ENCODE data around the gene PWP2.
"Not testable (repeated sequence)": the region's sequence is repeated elsewhere in the genome, so short reads cannot be mapped to it uniquely, and the experiment has no call there.

PWP2 gene

GRCh38 chr21:44089001-44089911 is 17.9 kb upstream of the PWP2 start:
- H2BK120ac ChIP-seq (ENCODE audit: low read depth, low read length): no peak overlapping the region
- no peak overlapping the region for H2BK15ac ChIP-seq (replicated peaks; ENCODE audit: low read depth)
- H3K4me1 ChIP-seq (ENCODE audit: control insufficient read depth, low read depth, low read length): no peaks in the 10 kb centered on the region
- no peak overlapping the region for H3K9ac ChIP-seq (ENCODE audit: low read length)
- H3K18ac ChIP-seq (ENCODE audit: low read length): no peak overlapping the region
- no peak overlapping the region for H3K56ac ChIP-seq (ENCODE audit: low read length)
- no peak overlapping the region for H4K8ac ChIP-seq (ENCODE audit: low read depth, low read length)
- H3K79me1 ChIP-seq (ENCODE audit: low read length): no peaks in the 10 kb centered on the region
- H2AK5ac ChIP-seq (ENCODE audit: low read length): no peak overlapping the region
- H3K79me2 ChIP-seq (ENCODE audit: control insufficient read depth, insufficient read depth, low read length): no peaks in the 10 kb centered on the region
- H3K4me2 ChIP-seq (ENCODE audit: low read length): no peak overlapping the region
- no CpG with 5 or more reads among the region's 30 CpGs for WGBS (ENCODE audit: extremely low coverage, insufficient coverage, low lambda C conversion rate)
- no peak overlapping the region for H4K5ac ChIP-seq (ENCODE audit: low read length)
- H3K23ac ChIP-seq (ENCODE audit: low read length): no peak overlapping the region
- H2BK5ac ChIP-seq (ENCODE audit: low read length): no peak overlapping the region
- H3K27me3 ChIP-seq (ENCODE audit: insufficient read depth, low read length, poor library complexity): no peaks in the 10 kb centered on the region
- H3K27ac ChIP-seq (ENCODE audit: low read depth, low read length): no peak overlapping the region
- H3K4ac ChIP-seq (ENCODE audit: low read depth, low read length): no peak overlapping the region
- DNase-seq: no peak
- no peak overlapping the region for H3K4me3 ChIP-seq (ENCODE audit: low read length)
- peaks cover 8% of the 10 kb centered on the region for H3K36me3 ChIP-seq (ENCODE audit: control insufficient read depth, insufficient read depth, low read length)

GRCh38 chr21:44090325-44090724 is 16.9 kb upstream of the PWP2 start:
- Histone ChIP-seq H3K27ac (ENCODE audit: low read depth, low read length) (no peak overlapping the region), H3K4me1 (ENCODE audit: control insufficient read depth, low read depth, low read length) (no peaks in the 10 kb centered on the region), H3K79me1 (ENCODE audit: low read length) (no peaks in the 10 kb centered on the region), H3K18ac (ENCODE audit: low read length) (no peak overlapping the region), H2BK15ac (replicated peaks; ENCODE audit: low read depth) (no peak overlapping the region), H3K56ac (ENCODE audit: low read length) (no peak overlapping the region), H2AK5ac (ENCODE audit: low read length) (no peak overlapping the region), H3K9ac (ENCODE audit: low read length) (no peak overlapping the region), H2BK120ac (ENCODE audit: low read depth, low read length) (no peak overlapping the region), H3K79me2 (ENCODE audit: control insufficient read depth, insufficient read depth, low read length) (no peaks in the 10 kb centered on the region), H3K4ac (ENCODE audit: low read depth, low read length) (no peak overlapping the region), H3K4me2 (ENCODE audit: low read length) (no peak overlapping the region), H4K5ac (ENCODE audit: low read length) (no peak overlapping the region), H3K4me3 (ENCODE audit: low read length) (no peak overlapping the region), H2BK5ac (ENCODE audit: low read length) (no peak overlapping the region), H4K8ac (ENCODE audit: low read depth, low read length) (no peak overlapping the region), H3K23ac (ENCODE audit: low read length) (no peak overlapping the region), H3K36me3 (ENCODE audit: control insufficient read depth, insufficient read depth, low read length) (peaks cover 8% of the 10 kb centered on the region), H3K27me3 (ENCODE audit: insufficient read depth, low read length, poor library complexity) (no peaks in the 10 kb centered on the region)
- no peak for DNase-seq
- no CpG with 5 or more reads among the region's 8 CpGs for WGBS (ENCODE audit: extremely low coverage, insufficient coverage, low lambda C conversion rate)

- Histone ChIP-seq H2BK5ac (ENCODE audit: low read length) (no peak overlapping the region), H3K79me2 (ENCODE audit: control insufficient read depth, insufficient read depth, low read length) (no peaks in the 10 kb centered on the region), H4K5ac (ENCODE audit: low read length) (no peak overlapping the region), H3K23ac (ENCODE audit: low read length) (no peak overlapping the region), H3K4me2 (ENCODE audit: low read length) (no peak overlapping the region), H3K18ac (ENCODE audit: low read length) (no peak overlapping the region), H3K27ac (ENCODE audit: low read depth, low read length) (no peak overlapping the region), H3K36me3 (ENCODE audit: control insufficient read depth, insufficient read depth, low read length) (peaks cover 4% of the 10 kb centered on the region), H2BK15ac (replicated peaks; ENCODE audit: low read depth) (no peak overlapping the region), H2BK120ac (ENCODE audit: low read depth, low read length) (no peak overlapping the region), H3K4me1 (ENCODE audit: control insufficient read depth, low read depth, low read length) (no peaks in the 10 kb centered on the region), H3K4ac (ENCODE audit: low read depth, low read length) (no peak overlapping the region), H3K79me1 (ENCODE audit: low read length) (no peaks in the 10 kb centered on the region), H4K8ac (ENCODE audit: low read depth, low read length) (no peak overlapping the region), H3K9ac (ENCODE audit: low read length) (no peak overlapping the region), H3K4me3 (ENCODE audit: low read length) (no peak overlapping the region), H3K27me3 (ENCODE audit: insufficient read depth, low read length, poor library complexity) (no peaks in the 10 kb centered on the region), H2AK5ac (ENCODE audit: low read length) (no peak overlapping the region), H3K56ac (ENCODE audit: low read length) (no peak overlapping the region)
- WGBS (ENCODE audit: extremely low coverage, insufficient coverage, low lambda C conversion rate): no CpG with 5 or more reads among the region's 9 CpGs
- no peak for DNase-seq
Measured at GRCh38 chr21:44092211-44092610, 15.0 kb upstream of the PWP2 start.

- WGBS (ENCODE audit: extremely low coverage, insufficient coverage, low lambda C conversion rate): no CpG with 5 or more reads among the region's 9 CpGs
- H3K4me3 ChIP-seq (ENCODE audit: low read length): no peak overlapping the region
Measured at GRCh38 chr21:44093761-44094160, 13.4 kb upstream of the PWP2 start.

DNA sequence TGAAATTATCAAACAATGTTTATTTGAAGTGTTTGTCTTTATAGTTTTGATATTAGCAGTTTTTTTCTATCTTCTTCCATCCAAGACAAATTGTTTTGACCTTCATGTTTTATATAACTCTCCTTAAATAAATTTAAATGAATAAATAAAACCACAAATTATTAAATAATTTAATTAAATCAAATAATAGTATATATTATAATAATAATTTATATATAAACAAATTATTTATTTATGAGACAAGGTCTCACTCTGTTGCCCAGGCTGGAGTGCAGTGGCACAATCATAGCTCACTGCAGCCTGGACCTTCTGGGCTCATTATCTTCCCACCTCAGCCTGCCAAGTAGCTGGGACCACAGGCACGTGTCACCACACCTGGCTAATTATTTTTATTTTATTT is 12.4 kb upstream of the PWP2 start:
- Histone ChIP-seq H3K4me1 (ENCODE audit: control insufficient read depth, low read depth, low read length) (no peaks in the 10 kb centered on the region), H2BK120ac (ENCODE audit: low read depth, low read length) (no peak overlapping the region), H2BK15ac (replicated peaks; ENCODE audit: low read depth) (no peak overlapping the region), H3K36me3 (ENCODE audit: control insufficient read depth, insufficient read depth, low read length) (peaks cover 4% of the 10 kb centered on the region), H3K9ac (ENCODE audit: low read length) (no peak overlapping the region), H2BK5ac (ENCODE audit: low read length) (no peak overlapping the region), H3K79me1 (ENCODE audit: low read length) (no peaks in the 10 kb centered on the region), H2AK5ac (ENCODE audit: low read length) (no peak overlapping the region), H3K79me2 (ENCODE audit: control insufficient read depth, insufficient read depth, low read length) (no peaks in the 10 kb centered on the region), H3K27ac (ENCODE audit: low read depth, low read length) (no peak overlapping the region), H3K27me3 (ENCODE audit: insufficient read depth, low read length, poor library complexity) (no peaks in the 10 kb centered on the region), H4K5ac (ENCODE audit: low read length) (no peak overlapping the region), H4K8ac (ENCODE audit: low read depth, low read length) (no peak overlapping the region), H3K4me2 (ENCODE audit: low read length) (no peak overlapping the region), H3K4me3 (ENCODE audit: low read length) (no peak overlapping the region), H3K4ac (ENCODE audit: low read depth, low read length) (no peak overlapping the region), H3K56ac (ENCODE audit: low read length) (no peak overlapping the region), H3K23ac (ENCODE audit: low read length) (no peak overlapping the region), H3K18ac (ENCODE audit: low read length) (no peak overlapping the region)
- no peak for DNase-seq
- WGBS (ENCODE audit: extremely low coverage, insufficient coverage, low lambda C conversion rate): no CpG with 5 or more reads among the region's 1 CpG

More at GRCh38 chr21:44093761-44094160, 13.4 kb upstream of the PWP2 start:
- no peak overlapping the region for H4K8ac ChIP-seq (ENCODE audit: low read depth, low read length)
- H3K79me1 ChIP-seq (ENCODE audit: low read length): no peaks in the 10 kb centered on the region
- no peak overlapping the region for H3K4ac ChIP-seq (ENCODE audit: low read depth, low read length)
- no peak overlapping the region for H2BK15ac ChIP-seq (replicated peaks; ENCODE audit: low read depth)
- H3K4me1 ChIP-seq (ENCODE audit: control insufficient read depth, low read depth, low read length): no peaks in the 10 kb centered on the region
- H3K79me2 ChIP-seq (ENCODE audit: control insufficient read depth, insufficient read depth, low read length): no peaks in the 10 kb centered on the region
- H4K5ac ChIP-seq (ENCODE audit: low read length): no peak overlapping the region
- H3K9ac ChIP-seq (ENCODE audit: low read length): no peak overlapping the region
- no peak overlapping the region for H3K23ac ChIP-seq (ENCODE audit: low read length)
- H3K18ac ChIP-seq (ENCODE audit: low read length): no peak overlapping the region
- peaks cover 4% of the 10 kb centered on the region for H3K36me3 ChIP-seq (ENCODE audit: control insufficient read depth, insufficient read depth, low read length)
- H2BK5ac ChIP-seq (ENCODE audit: low read length): no peak overlapping the region
- DNase-seq: no peak
- no peak overlapping the region for H2BK120ac ChIP-seq (ENCODE audit: low read depth, low read length)
- no peaks in the 10 kb centered on the region for H3K27me3 ChIP-seq (ENCODE audit: insufficient read depth, low read length, poor library complexity)
- no peak overlapping the region for H3K27ac ChIP-seq (ENCODE audit: low read depth, low read length)
- H3K56ac ChIP-seq (ENCODE audit: low read length): no peak overlapping the region
- no peak overlapping the region for H3K4me2 ChIP-seq (ENCODE audit: low read length)
- H2AK5ac ChIP-seq (ENCODE audit: low read length): no peak overlapping the region

DNA sequence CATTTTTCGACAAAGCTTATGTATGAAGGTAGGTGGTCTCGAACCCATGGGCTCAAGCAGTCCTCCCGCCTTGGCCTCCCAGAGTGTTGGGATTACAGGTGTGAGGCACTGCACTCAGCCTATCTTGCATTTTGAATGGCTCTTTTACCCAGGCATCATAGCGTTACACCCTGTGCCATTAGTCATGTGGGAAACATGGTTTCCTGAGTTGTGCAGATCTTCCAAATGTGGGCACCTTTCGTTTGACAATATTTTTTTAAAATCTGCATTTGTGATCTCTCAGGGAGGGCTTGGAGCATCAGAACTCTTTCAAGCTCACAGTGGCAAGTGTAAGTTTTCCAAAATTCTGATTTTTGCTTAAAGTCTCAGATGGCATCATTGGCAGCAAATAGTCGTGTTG is 8.7 kb upstream of the PWP2 start:
- H2AK5ac ChIP-seq (ENCODE audit: low read length); H3K56ac ChIP-seq (ENCODE audit: low read length); H2BK5ac ChIP-seq (ENCODE audit: low read length); H3K4ac ChIP-seq (ENCODE audit: low read depth, low read length); H3K36me3 ChIP-seq (ENCODE audit: control insufficient read depth, insufficient read depth, low read length); H4K5ac ChIP-seq (ENCODE audit: low read length); H3K23ac ChIP-seq (ENCODE audit: low read length); H3K18ac ChIP-seq (ENCODE audit: low read length); H3K79me1 ChIP-seq (ENCODE audit: low read length); H3K4me2 ChIP-seq (ENCODE audit: low read length); H3K9ac ChIP-seq (ENCODE audit: low read length); H3K4me3 ChIP-seq (ENCODE audit: low read length); H3K4me1 ChIP-seq (ENCODE audit: control insufficient read depth, low read depth, low read length); H3K79me2 ChIP-seq (ENCODE audit: control insufficient read depth, insufficient read depth, low read length); H3K27me3 ChIP-seq (ENCODE audit: insufficient read depth, low read length, poor library complexity); H3K27ac ChIP-seq (ENCODE audit: low read depth, low read length); H2BK120ac ChIP-seq (ENCODE audit: low read depth, low read length); H4K8ac ChIP-seq (ENCODE audit: low read depth, low read length); H2BK15ac ChIP-seq (replicated peaks; ENCODE audit: low read depth); DNase-seq: not testable (repeated sequence)
- no CpG with 5 or more reads among the region's 6 CpGs for WGBS (ENCODE audit: extremely low coverage, insufficient coverage, low lambda C conversion rate)
